ENCODE results near the gene PRSS48.
A peak's percentile ranks its signal among the peaks of the same experiment; 100 is the strongest.
"Not testable (repeated sequence)": the region's sequence is repeated elsewhere in the genome, so short reads cannot be mapped to it uniquely, and the experiment has no call there.

PRSS48 gene

GRCh38 chr4:151263455-151263854 is 13.5 kb upstream of the PRSS48 start:
- DNase-seq = no peak

- no peak for DNase-seq
These were observed 10.5 kb upstream of the PRSS48 start for GRCh38 chr4:151266497-151266896.

GRCh38 chr4:151267104-151267503 is 9.9 kb upstream of the PRSS48 start:
- DNase-seq = no peak

GRCh38 chr4:151267822-151268535 is 9.0 kb upstream of the PRSS48 start:
- DNase-seq = no peak

GRCh38 chr4:151268905-151269304 is 8.1 kb upstream of the PRSS48 start:
- not testable (repeated sequence) for DNase-seq

- no peak for DNase-seq
These were observed 7.7 kb downstream of the PRSS48 start for GRCh38 chr4:151284534-151285245.

GRCh38 chr4:151287409-151287808 is 10.4 kb downstream of the PRSS48 start:
- no peak for DNase-seq

GRCh38 chr4:151291485-151291884 is 14.5 kb downstream of the PRSS48 start:
- no peak for DNase-seq

GRCh38 chr4:151292038-151292437 is 15.1 kb downstream of the PRSS48 start:
- no peak for DNase-seq

GRCh38 chr4:151294833-151295496 is 18.0 kb downstream of the PRSS48 start:
- no peak for DNase-seq

- DNase-seq = no peak
These were observed 19.3 kb downstream of the PRSS48 start for GRCh38 chr4:151296227-151296626.

- no peak for DNase-seq
These were observed 20.2 kb downstream of the PRSS48 start for GRCh38 chr4:151297170-151297569.

GRCh38 chr4:151302432-151302831 is 25.5 kb downstream of the PRSS48 start:
- no peak for DNase-seq

- DNase-seq = no peak
These were observed 27.3 kb downstream of the PRSS48 start for GRCh38 chr4:151304226-151304625.

- peak; percentile 11 for DNase-seq
These were observed 27.8 kb downstream of the PRSS48 start for GRCh38 chr4:151304755-151305154.

- DNase-seq = no peak
These were observed 33.3 kb downstream of the PRSS48 start for GRCh38 chr4:151310124-151310728.

GRCh38 chr4:151313306-151314009 is 36.5 kb downstream of the PRSS48 start:
- DNase-seq = no peak

GRCh38 chr4:151314010-151314355 is 37.0 kb downstream of the PRSS48 start:
- no peak for DNase-seq

GRCh38 chr4:151314479-151314878 is 37.5 kb downstream of the PRSS48 start:
- peak; percentile 68 for DNase-seq

GRCh38 chr4:151315212-151315886 is 38.4 kb downstream of the PRSS48 start:
- no peak for DNase-seq

- no peak for DNase-seq
These were observed 39.7 kb downstream of the PRSS48 start for GRCh38 chr4:151316645-151317044.

GRCh38 chr4:151318307-151319006 is 41.5 kb downstream of the PRSS48 start:
- DNase-seq = no peak
